ENCODE data around the gene OXTR. TPM values are rescaled to one million over a fixed set of nuclear protein-coding genes. Genes with fewer than 3 reads are reported as not detected.
A peak's percentile ranks its signal among the peaks of the same experiment; 100 is the strongest.
"Not testable (repeated sequence)": the region's sequence is repeated elsewhere in the genome, so short reads cannot be mapped to it uniquely, and the experiment has no call there.

The OXTR gene
- total RNA-seq, 1 experiment from 2014 or later, result 0.03 TPM

- in situ Hi-C loops (cut with HindIII; ENCODE audit: low pct_unique_long_range_greater_than_20kb, low sequenced_read_pairs), result no loop called here
- no peak for DNase-seq (ENCODE audit: low read depth, low spot score)
Observed at GRCh38 chr3:8730656-8731055, 38.8 kb downstream of the OXTR start.

- DNase-seq (ENCODE audit: low read depth, low spot score), result no peak
- in situ Hi-C loops (cut with HindIII; ENCODE audit: low pct_unique_long_range_greater_than_20kb, low sequenced_read_pairs), result no loop called here
Observed at GRCh38 chr3:8729479-8729878, 39.9 kb downstream of the OXTR start.

GRCh38 chr3:8727605-8728512 lies 41.6 kb downstream of the OXTR start:
- in situ Hi-C loops (cut with HindIII; ENCODE audit: low pct_unique_long_range_greater_than_20kb, low sequenced_read_pairs), result no loop called here
- DNase-seq (ENCODE audit: low read depth, low spot score), result no peak

- in situ Hi-C loops (cut with HindIII; ENCODE audit: low pct_unique_long_range_greater_than_20kb, low sequenced_read_pairs), result no loop called here
- no peak for DNase-seq (ENCODE audit: low read depth, low spot score)
Observed at GRCh38 chr3:8724108-8724752, 45.2 kb downstream of the OXTR start.

GRCh38 chr3:8723612-8724011 lies 45.8 kb downstream of the OXTR start:
- DNase-seq (ENCODE audit: low read depth, low spot score), result no peak
- in situ Hi-C loops (cut with HindIII; ENCODE audit: low pct_unique_long_range_greater_than_20kb, low sequenced_read_pairs), result no loop called here

- no peak for DNase-seq (ENCODE audit: low read depth, low spot score)
- in situ Hi-C loops (cut with HindIII; ENCODE audit: low pct_unique_long_range_greater_than_20kb, low sequenced_read_pairs), result no loop called here
Observed at GRCh38 chr3:8722808-8723207, 46.6 kb downstream of the OXTR start.

GRCh38 chr3:8715757-8716156 lies 53.7 kb downstream of the OXTR start:
- DNase-seq (ENCODE audit: low read depth, low spot score); in situ Hi-C loops (cut with HindIII; ENCODE audit: low pct_unique_long_range_greater_than_20kb, low sequenced_read_pairs): not testable (repeated sequence)

- in situ Hi-C loops (cut with HindIII; ENCODE audit: low pct_unique_long_range_greater_than_20kb, low sequenced_read_pairs), result no loop called here
- peak; percentile 27 for DNase-seq (ENCODE audit: low read depth, low spot score)
Observed at GRCh38 chr3:8713901-8714759, 55.3 kb downstream of the OXTR start.

GRCh38 chr3:8712908-8713255 lies 56.5 kb downstream of the OXTR start:
- in situ Hi-C loops (cut with HindIII; ENCODE audit: low pct_unique_long_range_greater_than_20kb, low sequenced_read_pairs), result no loop called here
- DNase-seq (ENCODE audit: low read depth, low spot score), result no peak

- in situ Hi-C loops (cut with HindIII; ENCODE audit: low pct_unique_long_range_greater_than_20kb, low sequenced_read_pairs), result no loop called here
- DNase-seq (ENCODE audit: low read depth, low spot score), result no peak
Observed at GRCh38 chr3:8712045-8712907, 57.1 kb downstream of the OXTR start.

- in situ Hi-C loops (cut with HindIII; ENCODE audit: low pct_unique_long_range_greater_than_20kb, low sequenced_read_pairs), result no loop called here
- DNase-seq (ENCODE audit: low read depth, low spot score), result no peak
Observed at GRCh38 chr3:8709801-8710507, 59.5 kb downstream of the OXTR start.

GRCh38 chr3:8709287-8709686 lies 60.1 kb downstream of the OXTR start:
- no peak for DNase-seq (ENCODE audit: low read depth, low spot score)
- in situ Hi-C loops (cut with HindIII; ENCODE audit: low pct_unique_long_range_greater_than_20kb, low sequenced_read_pairs), result no loop called here

GRCh38 chr3:8705575-8705974 lies 63.8 kb downstream of the OXTR start:
- in situ Hi-C loops (cut with HindIII; ENCODE audit: low pct_unique_long_range_greater_than_20kb, low sequenced_read_pairs), result no loop called here
- no peak for DNase-seq (ENCODE audit: low read depth, low spot score)

GRCh38 chr3:8702560-8702959 lies 66.9 kb downstream of the OXTR start:
- peak; percentile 20 for DNase-seq (ENCODE audit: low read depth, low spot score)
- in situ Hi-C loops (cut with HindIII; ENCODE audit: low pct_unique_long_range_greater_than_20kb, low sequenced_read_pairs), result no loop called here
